Spleen (tissue), 11 donors: ENCODE results near the gene MYMX. TPM values are rescaled to one million over a fixed set of nuclear protein-coding genes. Genes with fewer than 3 reads are reported as not detected.

Experiments used
- DNase-seq: peaks from one replicate; pipeline ENCODE4 v3.0.0-alpha.2; 2020
- H3K27ac ChIP-seq, 8 donors: fragments of 200-600 bp; sonication (generic) in 7 of 8; 1 replicate in 4 of 8; 2 replicates in 4 of 8; pipeline versions ENCODE4 v1.5.0 to v1.8.0; 2016 to 2021; ENCODE audit warnings: inconsistent platforms in 4 of 8, mild to moderate bottlenecking in 4 of 8, moderate library complexity in 1 of 8
- H3K27me3 ChIP-seq, 7 donors: fragments of 200-600 bp; sonication (generic) in 6 of 7; replicated peaks in 1 of 7; 1 replicate in 4 of 7; 2 replicates in 3 of 7; pipeline versions ENCODE4 v1.5.0 to v1.8.0; 2016 to 2021; ENCODE audit warnings: inconsistent platforms in 3 of 7, mild to moderate bottlenecking in 1 of 7
- H3K36me3 ChIP-seq, 6 donors: fragments of 200-600 bp; sonication (generic) in 5 of 6; 1 replicate in 4 of 6; 2 replicates in 2 of 6; pipeline versions ENCODE4 v1.5.0 to v1.8.0; 2016 to 2021; ENCODE audit warnings: inconsistent platforms in 2 of 6
- H3K4me1 ChIP-seq, 6 donors: fragments of 200-600 bp; sonication (generic) in 5 of 6; 1 replicate in 3 of 6; 2 replicates in 3 of 6; pipeline versions ENCODE4 v1.5.0 to v1.8.0; 2016 to 2021; ENCODE audit warnings: inconsistent platforms in 3 of 6
- H3K4me3 ChIP-seq, 8 donors: fragments of 200-600 bp; sonication (generic) in 7 of 8; 1 replicate in 4 of 8; 2 replicates in 4 of 8; pipeline versions ENCODE4 v1.5.0 to v1.8.0; 2016 to 2021; ENCODE audit warnings: inconsistent platforms in 4 of 8, mild to moderate bottlenecking in 4 of 8, moderate library complexity in 2 of 8
- H3K9me3 ChIP-seq, 8 donors: fragments of 200-600 bp; sonication (generic) in 7 of 8; 1 replicate in 4 of 8; 2 replicates in 4 of 8; pipeline versions ENCODE4 v1.5.0 to v1.8.0; 2016 to 2021; ENCODE audit warnings: inconsistent platforms in 4 of 8
- POLR2A ChIP-seq, 3 donors: fragments of 450-650 bp; IDR thresholded peaks; one replicate each; pipeline ENCODE4 v1.5.1; 2017; ENCODE audit warnings: antibody characterized with exemption in 3 of 3, mild to moderate bottlenecking in 1 of 3
- POLR2AphosphoS5 ChIP-seq, 3 donors: sonication (generic); formaldehyde crosslinking; IDR thresholded peaks; one replicate each; pipeline ENCODE4 v1.5.1; 2017; ENCODE audit warnings: antibody characterized with exemption in 3 of 3
- WGBS, 5 donors: extraction: QIAGEN DNeasy Blood & Tissue Kit in 3 of 5; methylation state at CpG; one replicate each; pipeline versions ENCODE4 v1.1.5 to v1.1.7; 2013 to 2018; 5-methylcytosine and 5-hydroxymethylcytosine counted together
- intact Hi-C: fragments of 100-400 bp; cut with DNase I; formaldehyde crosslinking; loops from one replicate; pipeline ENCODE4 v1.15.0; 2023; ENCODE audit warnings: low total_unique reads
- polyA plus RNA-seq, 3 donors: library from polyadenylated mRNA; stranded (reverse); fragments of 200-250 nt; gene quantifications; one replicate each; pipeline ENCODE4 v1.2.1, GENCODE V29; 2013
- total RNA-seq, 7 donors: library from RNA; depleted of rRNA in 3 of 7; stranded (reverse); fragments of >200 nt in 3 of 7; fragmentation: NEBNext Ultra II Directional in 4 of 7; extraction: Animal tissue kit (Norgen Biotek cat#: 25700) in 4 of 7; gene quantifications; one replicate each; pipeline versions ENCODE4 v1.1.0 to v1.2.1, GENCODE V29; 2016 to 2021
- TF ChIP-seq, protein P1 (sequence below), 11 experiments: fragments of 200-600 bp in 7 of 11; fragments of 450-650 bp in 4 of 11; sonication (generic) in 4 of 11; IDR thresholded peaks in 8 of 11; conservative IDR thresholded peaks in 3 of 11; 1 replicate in 7 of 11; 2 replicates in 4 of 11; pipeline versions ENCODE4 v1.4.0 to v1.8.0; 2016 to 2021; ENCODE audit warnings: antibody characterized with exemption in 11 of 11, inconsistent platforms in 4 of 11, mild to moderate bottlenecking in 1 of 11
- donor health status: healthy with polysubstance abuse.
- donor health status: DM: no; HTN: no; CAD: no; lungs with moderate emphysema.
- donor health status: DM: no; HTN: no; CAD: no.
- donor health status: Bipolar disorder and iron deficiency.
- donor health status: healthy.
- donor health status: DM: no; HTN: no; CAD: no.
- donor health status: DM: yes; HTN: yes; CAD: no.

MYMX gene
- total and polyA plus RNA-seq, 10 donors: 0.34 to 1.5 (median 0.87) TPM; not detected in 2

DNA sequence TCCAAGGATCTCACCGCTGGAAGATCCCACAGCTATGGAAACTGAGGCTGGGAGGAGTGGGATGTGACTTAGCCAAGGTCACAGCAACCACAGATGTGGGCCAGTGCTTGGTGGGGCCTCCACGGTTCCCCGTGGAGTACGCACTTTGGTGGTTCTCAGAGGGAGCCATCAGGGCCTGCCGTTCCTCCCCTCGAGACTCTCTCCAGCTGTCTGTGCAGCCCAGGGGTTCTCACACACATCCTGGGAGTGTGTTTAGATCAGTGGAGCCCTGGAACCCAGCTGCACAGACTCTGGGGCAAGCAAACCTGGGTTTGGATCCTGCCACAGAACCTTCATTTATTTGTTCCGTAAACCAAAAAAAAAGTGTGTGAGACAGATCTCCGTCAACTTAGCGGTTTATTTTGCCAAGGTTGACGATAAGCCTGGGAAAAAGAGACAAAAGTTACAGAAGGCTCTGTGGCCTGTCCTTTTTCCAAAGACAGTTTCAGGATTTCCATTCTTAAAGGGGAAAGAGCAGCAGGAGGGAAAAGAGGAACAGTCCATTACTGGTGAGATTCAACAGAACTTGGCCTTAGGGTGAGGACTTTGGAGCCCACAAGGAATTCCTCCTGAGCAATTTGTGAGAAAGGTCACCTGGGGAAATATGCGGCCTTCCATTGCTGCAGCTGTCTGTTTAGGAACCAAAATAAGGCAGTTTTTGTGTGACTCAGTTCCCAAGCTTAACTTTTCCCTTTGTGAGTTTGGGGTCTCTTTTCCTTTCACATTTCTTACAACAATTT is 13.6 kb upstream of the MYMX start:
- intact Hi-C loops: no loop called here
- H3K9me3 ChIP-seq: no peaks in the 10 kb centered on the region
- WGBS, 5 donors: 88 to 97% (median 90%) methylated on average over 8 to 11 of the region's 11 CpGs
- H3K27ac ChIP-seq: no peak overlapping the region
- TF ChIP-seq POLR2AphosphoS5 (IDR thresholded peaks at IDR 0.05) (no peak), POLR2A (IDR thresholded peaks at IDR 0.05) (no peak)
- TF ChIP-seq, protein P1, sequence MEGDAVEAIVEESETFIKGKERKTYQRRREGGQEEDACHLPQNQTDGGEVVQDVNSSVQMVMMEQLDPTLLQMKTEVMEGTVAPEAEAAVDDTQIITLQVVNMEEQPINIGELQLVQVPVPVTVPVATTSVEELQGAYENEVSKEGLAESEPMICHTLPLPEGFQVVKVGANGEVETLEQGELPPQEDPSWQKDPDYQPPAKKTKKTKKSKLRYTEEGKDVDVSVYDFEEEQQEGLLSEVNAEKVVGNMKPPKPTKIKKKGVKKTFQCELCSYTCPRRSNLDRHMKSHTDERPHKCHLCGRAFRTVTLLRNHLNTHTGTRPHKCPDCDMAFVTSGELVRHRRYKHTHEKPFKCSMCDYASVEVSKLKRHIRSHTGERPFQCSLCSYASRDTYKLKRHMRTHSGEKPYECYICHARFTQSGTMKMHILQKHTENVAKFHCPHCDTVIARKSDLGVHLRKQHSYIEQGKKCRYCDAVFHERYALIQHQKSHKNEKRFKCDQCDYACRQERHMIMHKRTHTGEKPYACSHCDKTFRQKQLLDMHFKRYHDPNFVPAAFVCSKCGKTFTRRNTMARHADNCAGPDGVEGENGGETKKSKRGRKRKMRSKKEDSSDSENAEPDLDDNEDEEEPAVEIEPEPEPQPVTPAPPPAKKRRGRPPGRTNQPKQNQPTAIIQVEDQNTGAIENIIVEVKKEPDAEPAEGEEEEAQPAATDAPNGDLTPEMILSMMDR (IDR thresholded peaks at IDR 0.05 in 8 of 11, conservative IDR thresholded peaks at IDR 0.05 in 3 of 11): no peak
- no peaks in the 10 kb centered on the region for H3K4me1 ChIP-seq
- no peaks in the 10 kb centered on the region for H3K36me3 ChIP-seq
- H3K4me3 ChIP-seq: no peak overlapping the region
- no peaks in the 10 kb centered on the region for H3K27me3 ChIP-seq
- DNase-seq: no peak

DNA sequence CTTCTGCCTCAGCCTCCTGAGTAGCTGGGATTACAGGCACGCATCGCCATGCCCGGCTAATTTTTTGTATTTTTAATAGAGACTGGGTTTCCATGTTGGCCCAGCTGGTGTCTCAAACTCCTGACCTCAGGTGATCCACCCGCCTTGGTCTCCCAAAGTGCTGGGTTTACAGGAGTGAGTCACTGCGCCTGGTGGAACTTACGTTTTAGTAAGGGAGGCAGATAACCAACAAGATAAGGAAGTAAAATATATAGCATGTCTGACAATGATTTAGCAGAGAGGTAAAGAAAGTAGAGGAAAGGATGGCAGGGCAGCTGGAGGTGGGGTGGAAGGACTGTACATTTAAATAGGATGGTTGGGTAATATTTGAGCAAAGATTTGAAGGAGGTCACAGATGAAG is 12.8 kb upstream of the MYMX start:
- H3K27me3 ChIP-seq: no peaks in the 10 kb centered on the region
- no peak for DNase-seq
- no peaks in the 10 kb centered on the region for H3K9me3 ChIP-seq
- H3K36me3 ChIP-seq: no peaks in the 10 kb centered on the region
- TF ChIP-seq POLR2AphosphoS5 (IDR thresholded peaks at IDR 0.05) (no peak), POLR2A (IDR thresholded peaks at IDR 0.05) (no peak)
- TF ChIP-seq, protein P1 (IDR thresholded peaks at IDR 0.05 in 8 of 11, conservative IDR thresholded peaks at IDR 0.05 in 3 of 11): no peak
- H3K4me1 ChIP-seq: no peaks in the 10 kb centered on the region
- 85 to 94% (median 89%) methylated on average over 6 of the region's 6 CpGs for WGBS, 5 donors
- intact Hi-C loops: no loop called here
- H3K27ac ChIP-seq: no peak overlapping the region
- no peak overlapping the region for H3K4me3 ChIP-seq

DNA sequence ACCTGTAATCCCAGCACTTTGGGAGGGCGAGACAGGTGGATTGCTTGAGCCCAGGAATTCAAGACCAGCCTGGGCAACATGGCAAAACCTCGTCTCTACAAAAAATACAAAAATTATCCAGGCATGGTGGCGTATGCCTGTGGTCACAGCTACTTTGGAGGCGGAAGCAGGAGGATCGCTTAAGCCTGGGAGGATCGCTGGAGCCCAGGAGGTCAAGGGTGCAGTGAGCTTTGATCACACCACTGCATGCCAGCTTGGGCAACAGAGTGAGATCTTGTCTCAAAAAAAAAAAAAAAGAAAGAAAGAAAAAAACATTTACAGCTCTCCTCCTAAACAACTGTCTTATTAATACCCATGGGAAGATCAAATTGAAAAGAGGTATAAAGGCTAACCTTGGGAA is 8.8 kb upstream of the MYMX start:
- peak; percentile 31 for DNase-seq
- Histone ChIP-seq H3K9me3 (no peaks in the 10 kb centered on the region), H3K4me3 (no peak overlapping the region), H3K27me3 (no peaks in the 10 kb centered on the region), H3K4me1 (peaks cover 0 to 6% (median 0%) of the 10 kb centered on the region in 6 donors), H3K36me3 (no peaks in the 10 kb centered on the region), H3K27ac (no peak overlapping the region)
- WGBS, 5 donors: 86 to 94% (median 90%) methylated on average over 6 of the region's 6 CpGs
- no peak for TF ChIP-seq POLR2AphosphoS5 (IDR thresholded peaks at IDR 0.05)
- TF ChIP-seq POLR2A (IDR thresholded peaks at IDR 0.05): no peak
- TF ChIP-seq, protein P1 (IDR thresholded peaks at IDR 0.05 in 8 of 11, conservative IDR thresholded peaks at IDR 0.05 in 3 of 11): no peak
- intact Hi-C loops: no loop called here

DNA sequence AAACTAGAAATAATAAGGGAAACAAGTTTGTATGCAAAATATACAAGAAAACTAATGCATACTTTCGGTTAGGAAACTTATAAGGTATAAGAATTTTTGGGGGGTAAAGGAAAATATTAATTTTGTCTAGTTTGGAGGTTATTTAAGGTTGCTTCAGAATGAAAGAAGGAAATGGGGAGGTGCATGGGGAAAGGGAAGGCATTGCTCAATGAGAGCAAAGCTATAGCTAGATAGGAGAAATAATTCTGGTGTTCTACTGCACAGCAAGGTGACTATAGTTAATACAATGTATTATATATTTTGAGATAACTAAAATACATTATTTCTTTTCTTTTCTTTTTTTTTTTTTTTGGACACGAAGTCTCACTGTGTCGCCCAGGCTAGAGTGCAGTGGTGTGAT is 5.4 kb upstream of the MYMX start:
- peaks cover 0 to 6% (median 0%) of the 10 kb centered on the region in 6 donors for H3K4me1 ChIP-seq
- H3K27me3 ChIP-seq: no peaks in the 10 kb centered on the region
- H3K36me3 ChIP-seq: no peaks in the 10 kb centered on the region
- no peak overlapping the region for H3K27ac ChIP-seq
- no peak for DNase-seq
- no peak overlapping the region for H3K4me3 ChIP-seq
- H3K9me3 ChIP-seq: no peaks in the 10 kb centered on the region
- TF ChIP-seq, protein P1 (IDR thresholded peaks at IDR 0.05 in 8 of 11, conservative IDR thresholded peaks at IDR 0.05 in 3 of 11): no peak
- TF ChIP-seq POLR2AphosphoS5 (IDR thresholded peaks at IDR 0.05) (no peak), POLR2A (IDR thresholded peaks at IDR 0.05) (no peak)
- 69 to 87% (median 77%) methylated on average over 2 to 3 of the region's 3 CpGs for WGBS, 5 donors
- intact Hi-C loops: no loop called here
